ENCODE data around the gene NUCB2.

NUCB2 gene

DNA sequence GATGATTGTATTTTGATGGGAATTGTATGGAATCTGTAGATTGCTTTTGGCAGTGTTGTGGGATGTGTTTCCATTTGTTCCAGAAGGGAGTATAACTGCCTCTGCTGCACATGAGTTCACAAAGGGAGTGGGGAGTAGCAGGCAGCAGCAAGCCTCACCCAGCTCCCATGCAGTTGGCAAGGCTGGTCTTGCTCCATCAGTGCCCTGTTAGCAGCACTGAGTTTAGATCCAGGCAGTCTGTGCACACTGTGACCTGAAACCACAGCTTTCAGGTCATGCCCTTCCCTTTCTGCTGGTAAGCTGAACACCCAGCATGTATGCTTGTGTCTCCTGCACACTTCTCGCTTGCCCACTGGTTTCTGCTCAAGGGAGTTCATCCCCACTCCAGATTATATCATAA, 3.7 kb upstream of the NUCB2 start:
- no peak for DNase-seq

DNA sequence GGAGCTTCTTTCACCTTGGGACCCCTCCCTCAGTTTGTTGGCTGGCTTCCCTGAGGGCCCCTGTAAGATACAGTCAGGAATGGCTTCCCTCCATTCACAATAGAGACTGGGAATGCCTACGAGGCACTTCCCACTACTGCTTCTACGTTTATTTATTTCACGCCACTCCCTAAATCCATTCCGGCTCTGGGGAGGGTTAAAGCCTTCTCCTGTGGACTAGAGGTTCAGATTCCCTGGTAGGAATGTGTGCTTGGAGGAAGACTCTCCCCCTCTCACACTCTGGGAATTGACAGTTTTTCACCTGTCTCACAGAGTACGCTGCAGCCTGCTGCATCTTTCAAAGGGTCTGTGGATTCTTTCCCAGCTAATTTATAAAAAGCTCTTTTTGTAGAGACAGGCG, 3.3 kb upstream of the NUCB2 start:
- no peak for DNase-seq

DNA sequence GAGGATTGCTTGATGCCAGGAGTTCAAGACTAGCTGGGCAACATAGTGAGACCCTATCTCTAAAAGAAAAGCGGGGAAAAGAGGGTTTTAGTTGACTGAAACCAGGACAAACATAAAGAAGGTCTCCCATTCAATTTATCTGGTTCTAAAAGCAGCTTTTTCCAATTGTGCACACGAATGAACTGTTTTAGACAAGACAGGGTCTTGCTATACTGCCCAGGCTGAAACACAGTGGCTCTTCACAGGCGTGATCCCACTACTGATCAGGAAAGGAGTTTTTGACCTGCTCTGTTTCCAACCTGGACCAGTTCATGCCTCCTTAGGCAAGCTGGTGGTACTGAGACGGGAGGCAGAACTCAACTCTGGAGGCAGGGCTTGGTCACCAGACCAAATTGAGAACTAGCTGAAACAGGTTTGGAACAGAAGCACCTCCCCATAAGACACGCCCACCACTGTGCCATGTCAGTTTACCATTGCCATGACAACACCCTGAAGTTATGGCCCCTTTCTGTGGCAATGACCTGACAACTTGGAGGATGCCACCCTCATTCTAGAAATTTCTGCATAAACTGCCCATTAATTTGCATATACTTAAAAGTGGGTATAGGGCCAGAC, 2.8 kb upstream of the NUCB2 start:
- peak; percentile 82 for DNase-seq

DNA sequence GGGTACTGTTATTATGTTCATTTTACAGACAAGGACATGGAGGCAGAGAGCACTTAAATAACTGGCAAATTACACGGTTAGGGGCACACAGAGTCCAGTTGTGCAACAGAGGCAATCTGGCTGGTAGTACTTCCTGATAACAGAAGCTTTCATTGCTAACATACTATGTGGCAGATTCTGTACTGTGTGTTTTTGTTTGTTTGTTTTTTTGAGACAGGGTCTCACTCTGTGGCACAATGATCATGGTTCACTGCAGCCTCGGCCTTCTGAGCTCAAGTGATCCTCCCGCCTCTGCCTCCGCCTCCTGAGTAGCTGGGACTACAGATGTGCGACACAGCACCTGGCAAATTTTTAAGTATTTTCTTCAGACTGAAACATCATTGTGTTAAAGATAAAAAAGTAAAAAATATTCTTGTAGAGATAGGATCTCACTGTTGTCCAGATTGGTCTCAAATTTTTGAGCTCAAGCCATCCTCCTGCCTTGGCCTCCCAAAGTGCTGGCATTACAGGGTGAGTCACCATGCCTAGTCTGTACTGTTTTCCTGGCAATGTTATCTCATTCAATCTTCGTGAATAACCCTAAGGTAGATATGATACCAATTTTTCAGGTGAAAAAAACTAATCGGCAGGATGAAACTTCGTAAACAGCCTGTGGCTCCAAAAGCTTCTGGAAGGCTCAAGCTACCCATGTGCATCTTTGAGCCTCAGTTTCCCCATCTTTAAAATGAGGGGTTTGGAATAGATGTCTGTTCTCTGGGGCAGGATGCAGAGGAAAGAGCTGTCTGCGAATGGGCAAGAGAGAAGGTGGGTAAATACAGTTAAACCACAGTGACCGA, 921 bp upstream of the NUCB2 start:
- peak; percentile 47 for DNase-seq

GRCh38 chr11:17277024-17277584, 565 bp downstream of the NUCB2 start:
- DNase-seq: peak; percentile 80

DNA sequence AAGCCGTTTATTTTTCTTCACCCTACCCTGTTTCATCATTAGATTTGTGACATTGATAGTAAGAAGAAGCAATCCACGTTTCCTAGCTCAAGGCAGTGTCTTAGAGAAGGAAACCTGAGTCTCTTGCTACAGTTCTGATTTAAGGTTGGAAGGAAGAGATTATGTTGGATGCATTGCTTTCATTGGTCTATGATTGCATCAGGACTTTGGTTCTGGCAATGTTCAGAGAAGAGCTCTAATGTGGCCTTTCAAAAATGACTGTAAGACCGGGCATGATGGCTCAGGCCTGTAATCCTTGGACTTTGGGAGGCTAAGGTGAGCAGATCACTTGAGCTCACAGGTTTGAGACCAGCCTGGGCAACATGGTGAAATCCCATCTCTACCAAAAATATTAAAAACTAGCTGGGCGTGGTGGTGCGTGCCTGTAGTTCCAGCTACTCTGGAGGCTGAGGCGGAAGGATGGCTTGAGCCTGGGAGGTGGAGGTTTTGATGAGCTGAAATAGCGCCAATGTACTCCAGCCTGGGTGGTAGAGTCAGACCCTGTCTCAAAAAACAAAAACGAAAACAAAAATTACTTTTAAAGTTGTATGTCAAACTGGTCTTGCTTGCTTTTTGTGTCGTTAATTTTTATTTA, 4.1 kb downstream of the NUCB2 start:
- DNase-seq: peak; percentile 55

DNA sequence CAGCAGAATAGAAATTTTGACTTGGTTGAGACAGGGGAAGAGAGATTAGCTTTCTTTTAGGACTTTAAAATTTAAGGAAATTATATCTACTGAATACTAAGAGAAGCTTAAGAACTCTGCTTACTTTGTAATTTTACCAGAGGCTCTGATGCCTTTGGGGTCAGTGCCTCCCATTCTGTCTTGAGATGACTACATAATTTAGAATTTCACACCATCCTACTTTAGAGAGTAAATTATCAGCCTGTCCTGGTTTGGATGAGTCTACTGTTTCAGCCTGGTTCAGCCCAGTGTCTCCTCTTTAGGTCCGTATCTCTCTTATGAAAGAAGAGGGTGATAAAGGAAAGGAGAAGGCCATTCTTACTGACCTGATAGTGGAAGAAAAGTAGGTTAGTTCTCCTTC, 9.8 kb downstream of the NUCB2 start:
- peak; percentile 22 for DNase-seq

DNA sequence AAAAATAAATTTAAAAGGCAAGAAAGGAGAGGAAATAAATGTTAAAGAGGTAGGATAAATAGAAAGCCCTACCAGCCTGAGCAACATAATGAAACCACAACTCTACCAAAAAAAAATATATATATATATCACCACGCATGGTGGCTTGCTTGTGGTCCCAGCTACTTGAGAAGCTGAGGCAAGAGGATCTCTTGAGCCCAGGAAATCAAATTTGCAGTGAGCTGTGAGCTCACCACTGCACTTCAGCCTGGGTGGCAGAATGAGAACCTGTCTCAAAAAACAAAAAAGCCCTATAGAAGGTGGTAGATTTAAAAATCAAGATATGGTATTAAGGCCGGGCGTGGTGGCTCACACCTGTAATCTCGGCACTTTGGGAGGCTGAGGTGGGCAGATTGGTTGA, 10.5 kb downstream of the NUCB2 start:
- no peak for DNase-seq

GRCh38 chr11:17291710-17292109, 15.2 kb downstream of the NUCB2 start:
- peak; percentile 45 for DNase-seq

DNA sequence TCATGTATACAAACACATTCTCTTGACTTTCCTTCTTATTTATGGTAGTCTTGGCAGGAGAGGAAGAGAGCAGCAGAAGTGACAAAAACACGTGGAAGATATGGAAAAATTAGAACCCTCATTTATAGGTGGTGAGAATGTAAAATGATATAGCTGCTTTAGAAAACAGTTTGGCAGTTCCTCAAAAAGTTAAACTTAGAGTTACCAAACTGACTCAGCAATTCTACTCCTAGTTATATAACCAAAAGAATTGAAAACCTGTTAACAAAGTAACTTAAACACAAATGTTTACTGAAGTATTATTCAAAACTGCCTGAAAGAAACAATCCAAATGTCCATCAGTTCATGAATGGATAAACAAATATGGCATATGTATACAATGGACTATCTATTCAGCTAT, 16.8 kb downstream of the NUCB2 start:
- DNase-seq: peak; percentile 64

DNA sequence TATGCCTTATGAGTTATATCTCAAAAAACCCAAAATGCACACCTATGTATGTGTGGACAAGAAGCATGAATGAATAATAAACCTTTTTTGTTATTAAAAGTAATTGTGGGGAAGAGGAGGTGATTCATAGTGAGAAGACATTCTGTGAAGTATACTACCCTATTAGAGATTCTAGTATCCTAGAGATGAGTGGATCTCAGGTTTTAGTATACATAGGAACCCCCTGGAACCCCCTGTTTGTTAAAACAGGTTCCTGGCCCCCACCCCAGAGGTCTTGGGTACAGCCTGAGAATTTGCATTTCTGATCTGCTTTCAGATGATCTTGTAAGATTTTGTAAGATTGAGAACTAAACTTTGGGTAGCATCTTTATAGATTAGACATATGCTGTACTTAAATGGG, 17.5 kb downstream of the NUCB2 start:
- no peak for DNase-seq

- no peak for DNase-seq
These were observed 20.5 kb downstream of the NUCB2 start for GRCh38 chr11:17296852-17297559.

GRCh38 chr11:17298302-17298701, 21.8 kb downstream of the NUCB2 start:
- no peak for DNase-seq

GRCh38 chr11:17300372-17300771, 23.8 kb downstream of the NUCB2 start:
- no peak for DNase-seq

GRCh38 chr11:17313349-17314231, 37.1 kb downstream of the NUCB2 start:
- DNase-seq: no peak

GRCh38 chr11:17314232-17314547, 37.7 kb downstream of the NUCB2 start:
- no peak for DNase-seq

DNA sequence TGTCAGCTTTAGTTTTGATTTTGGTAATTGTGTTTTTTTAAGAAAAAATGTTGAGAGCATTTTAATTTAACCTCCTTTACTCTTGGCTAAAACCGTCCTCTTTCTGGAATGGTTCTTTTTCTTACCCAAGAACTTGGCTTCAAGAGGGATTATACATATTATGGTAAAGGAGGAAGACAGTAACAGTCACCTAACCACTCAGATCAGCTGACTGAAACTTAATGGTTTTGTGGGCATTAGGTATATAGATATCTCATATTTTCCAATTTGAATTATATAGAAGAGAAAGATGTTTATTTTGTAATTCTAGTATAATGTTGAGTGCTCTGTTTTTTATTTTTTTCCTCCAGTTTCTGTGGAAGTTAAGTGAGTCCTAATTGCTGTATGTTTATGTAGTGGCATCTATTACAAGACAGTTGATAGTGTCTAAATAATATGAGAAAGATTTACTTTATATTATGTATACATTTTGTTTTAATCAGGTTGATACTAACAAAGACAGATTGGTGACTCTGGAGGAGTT, 38.4 kb downstream of the NUCB2 start:
- no peak for DNase-seq

DNA sequence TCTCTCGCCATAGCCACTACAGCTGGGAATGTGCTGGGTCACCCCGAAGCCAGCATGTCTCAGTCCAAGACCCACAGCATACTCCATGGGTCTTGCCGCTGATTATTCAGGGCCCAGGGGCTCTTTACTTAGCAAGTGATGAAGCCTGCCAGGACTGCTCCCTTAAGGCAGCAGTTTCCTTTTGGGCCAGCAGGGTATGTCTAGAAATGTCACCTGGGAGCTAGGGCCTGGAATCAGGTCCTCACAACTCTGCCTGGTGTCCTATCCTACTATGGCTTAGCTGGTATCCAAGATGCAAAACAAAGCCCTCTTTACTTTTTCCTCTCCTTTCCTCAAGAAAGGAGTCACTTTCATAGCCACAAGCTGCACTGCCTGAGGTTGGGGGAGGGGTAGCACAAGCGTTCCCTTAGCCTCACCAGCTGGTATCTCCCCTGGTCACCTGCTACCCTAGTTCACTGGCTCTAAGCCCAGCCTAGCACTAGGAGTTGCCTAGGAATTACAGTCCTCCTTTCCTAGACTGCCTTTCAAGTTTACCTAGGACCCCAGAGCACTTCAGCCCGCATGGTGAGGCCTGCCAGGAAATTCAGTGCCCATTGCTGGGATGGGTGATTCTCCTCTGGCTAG, 52.4 kb downstream of the NUCB2 start:
- DNase-seq: no peak

- DNase-seq: no peak
These were observed 55.1 kb downstream of the NUCB2 start for GRCh38 chr11:17331669-17332068.

DNA sequence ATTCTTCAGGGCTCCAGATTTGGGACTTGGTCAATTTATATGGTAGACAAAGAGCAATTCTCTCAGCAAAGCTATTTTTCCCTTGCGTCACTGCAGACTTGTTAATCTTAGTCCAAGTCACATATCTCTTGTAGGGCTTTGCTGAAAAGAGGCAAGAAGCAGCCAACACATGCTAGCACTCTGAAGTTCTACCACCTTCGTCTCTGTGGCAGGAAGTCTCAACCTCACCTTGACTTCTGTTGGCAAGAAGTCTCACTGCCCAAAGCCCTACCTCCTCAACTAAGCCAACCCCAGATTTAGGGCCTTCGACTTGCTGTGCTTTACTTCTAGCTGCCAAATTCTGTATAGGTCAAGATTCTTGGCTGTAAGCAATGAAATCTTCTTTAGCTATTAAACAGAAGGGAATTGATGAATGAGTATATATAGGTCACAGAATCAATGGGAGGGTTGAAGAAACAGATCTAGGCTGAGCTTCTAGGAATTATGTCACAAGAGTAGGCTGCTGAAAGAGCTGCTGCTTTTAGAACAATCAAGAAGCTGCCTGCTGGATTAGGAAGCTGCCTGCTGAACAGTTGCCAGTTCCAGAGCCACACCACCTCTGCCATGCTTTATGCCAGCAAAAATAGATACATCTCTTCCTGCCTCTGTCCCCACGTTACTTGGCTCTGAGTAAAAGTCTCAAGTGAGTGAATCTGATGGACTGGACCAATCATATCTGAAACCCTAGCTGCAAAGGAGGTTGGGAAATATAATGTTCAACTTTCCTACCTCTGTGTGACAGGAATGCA, 57.5 kb downstream of the NUCB2 start:
- no peak for DNase-seq

- no peak for DNase-seq
These were observed 66.7 kb downstream of the NUCB2 start for GRCh38 chr11:17343257-17343656.
